HG03521 (cell line): Measurements from ENCODE around the gene GBP1.
A peak's percentile ranks its signal among the peaks of the same experiment; 100 is the strongest.
"Not testable (repeated sequence)": the region's sequence is repeated elsewhere in the genome, so short reads cannot be mapped to it uniquely, and the experiment has no call there.

Experiments used
- ATAC-seq: cut with Tn5 transposase; IDR thresholded peaks from one replicate; pipeline ENCODE4 v1.9.1; 2021; ENCODE audit warnings: mild to moderate bottlenecking, moderate library complexity; ENCODE audit not compliant: unreplicated experiment

GBP1 gene, protein sequence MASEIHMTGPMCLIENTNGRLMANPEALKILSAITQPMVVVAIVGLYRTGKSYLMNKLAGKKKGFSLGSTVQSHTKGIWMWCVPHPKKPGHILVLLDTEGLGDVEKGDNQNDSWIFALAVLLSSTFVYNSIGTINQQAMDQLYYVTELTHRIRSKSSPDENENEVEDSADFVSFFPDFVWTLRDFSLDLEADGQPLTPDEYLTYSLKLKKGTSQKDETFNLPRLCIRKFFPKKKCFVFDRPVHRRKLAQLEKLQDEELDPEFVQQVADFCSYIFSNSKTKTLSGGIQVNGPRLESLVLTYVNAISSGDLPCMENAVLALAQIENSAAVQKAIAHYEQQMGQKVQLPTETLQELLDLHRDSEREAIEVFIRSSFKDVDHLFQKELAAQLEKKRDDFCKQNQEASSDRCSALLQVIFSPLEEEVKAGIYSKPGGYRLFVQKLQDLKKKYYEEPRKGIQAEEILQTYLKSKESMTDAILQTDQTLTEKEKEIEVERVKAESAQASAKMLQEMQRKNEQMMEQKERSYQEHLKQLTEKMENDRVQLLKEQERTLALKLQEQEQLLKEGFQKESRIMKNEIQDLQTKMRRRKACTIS

GRCh38 chr1:89065079-89065868 is at the start of gene GBP1:
Gene GBP1, minus strand, starts transcription at chr1:89065208. Its CDS starts 1,974 bp downstream, at chr1:89063234.
- peak; percentile 55 for ATAC-seq

GRCh38 chr1:89114662-89115061 is 49.7 kb upstream of the GBP1 start:
- no peak for ATAC-seq

DNA sequence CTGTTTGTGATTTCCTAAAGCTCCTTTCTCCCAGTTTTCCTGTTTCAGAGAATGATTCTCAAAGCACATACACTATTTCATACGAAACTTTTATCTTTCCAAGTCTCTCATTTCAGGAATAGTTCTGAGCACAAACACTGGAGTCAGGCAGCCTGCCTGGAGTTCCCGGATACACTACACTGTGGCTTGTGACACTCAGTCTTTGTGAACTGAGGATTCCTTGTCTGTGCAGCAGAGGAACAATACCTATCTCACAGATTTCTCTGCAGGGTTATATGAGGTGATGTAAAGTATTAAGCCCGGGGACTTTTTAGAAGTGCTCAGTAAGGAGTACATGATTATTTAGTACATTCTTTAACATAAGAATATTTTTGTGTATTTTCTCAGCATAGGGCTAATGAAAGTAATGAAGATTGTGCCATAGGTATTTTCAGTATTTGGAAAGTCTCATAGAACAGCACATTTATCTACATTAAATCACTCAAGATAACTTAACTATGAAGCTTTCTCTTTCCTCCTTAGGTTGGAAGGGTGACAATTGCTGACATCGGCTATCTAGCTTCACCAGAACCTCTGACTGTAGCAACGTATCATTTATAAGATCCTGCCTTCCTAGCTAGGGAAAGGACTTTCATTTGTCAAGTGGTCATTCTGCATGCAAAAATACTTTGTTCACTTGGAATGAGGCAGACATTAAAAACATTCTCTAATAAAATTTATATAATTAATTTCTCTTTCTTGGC is 48.0 kb upstream of the GBP1 start:
- no peak for ATAC-seq

- ATAC-seq: no peak
Measured at GRCh38 chr1:89104687-89105086, 39.7 kb upstream of the GBP1 start.

GRCh38 chr1:89104147-89104546 is 39.1 kb upstream of the GBP1 start:
- ATAC-seq: no peak

GRCh38 chr1:89102021-89102420 is 37.0 kb upstream of the GBP1 start:
- ATAC-seq: no peak

GRCh38 chr1:89100412-89100811 is 35.4 kb upstream of the GBP1 start:
- ATAC-seq: no peak

- ATAC-seq: no peak
Measured at GRCh38 chr1:89098857-89099256, 33.8 kb upstream of the GBP1 start.

- no peak for ATAC-seq
Measured at GRCh38 chr1:89095737-89096136, 30.7 kb upstream of the GBP1 start.

DNA sequence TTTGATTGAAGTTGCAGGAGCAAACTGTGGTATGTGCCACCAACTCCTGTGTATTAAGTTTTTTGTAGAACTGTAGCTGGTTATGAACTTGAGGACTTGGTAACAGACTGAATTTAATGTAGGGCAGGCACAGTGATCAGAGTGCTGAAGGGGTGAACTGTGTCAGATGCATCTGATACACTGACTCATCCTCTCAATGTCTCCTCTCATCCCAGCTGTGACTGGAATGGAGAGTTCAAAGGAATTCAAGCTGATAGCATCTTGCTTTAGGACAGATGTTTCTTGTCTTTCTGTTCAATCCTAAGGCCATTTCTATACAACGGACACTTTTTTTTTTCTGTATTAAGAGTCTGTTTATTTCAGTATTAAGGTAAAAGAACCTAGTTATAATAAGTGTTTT is 25.0 kb upstream of the GBP1 start:
- no peak for ATAC-seq

GRCh38 chr1:89088572-89088971 is 23.6 kb upstream of the GBP1 start:
- no peak for ATAC-seq

DNA sequence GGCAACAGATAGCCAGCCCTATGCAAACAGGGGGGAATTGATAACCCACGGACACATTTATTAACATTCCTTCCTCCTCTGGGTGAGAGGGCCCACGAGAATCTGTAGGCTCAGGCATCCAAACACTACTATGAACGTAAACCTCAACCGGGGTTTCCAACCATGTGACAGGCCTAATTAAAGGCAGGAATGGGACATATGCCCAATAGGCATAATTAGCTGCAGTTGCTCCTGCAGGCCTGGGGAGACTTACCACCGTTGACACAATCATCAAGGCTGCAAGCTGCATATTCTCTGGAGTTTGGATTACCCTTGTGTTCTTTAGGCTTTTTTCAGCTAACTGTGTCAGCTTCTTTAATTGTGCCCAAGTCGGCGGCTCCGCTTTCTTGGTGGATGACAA is 22.2 kb upstream of the GBP1 start:
- ATAC-seq: no peak

DNA sequence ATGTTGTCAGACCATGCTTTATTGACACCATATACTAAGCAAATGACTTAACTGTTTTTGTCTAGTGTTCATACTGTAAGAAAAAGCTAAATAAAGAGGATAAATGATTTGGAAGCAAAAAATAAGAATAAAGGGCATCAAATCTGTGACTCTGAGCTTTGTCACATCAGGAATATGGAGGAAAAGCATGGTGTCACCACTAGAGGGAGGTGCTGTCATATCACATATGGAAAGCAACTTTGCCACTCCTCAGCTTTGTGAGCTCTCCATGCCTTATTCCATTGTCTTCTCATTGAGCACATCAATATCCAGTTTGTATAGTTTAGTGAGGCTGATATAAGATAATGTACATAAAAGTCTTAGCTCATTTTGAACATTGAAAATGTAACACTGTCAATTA is 20.8 kb upstream of the GBP1 start:
- ATAC-seq: peak; percentile 46

DNA sequence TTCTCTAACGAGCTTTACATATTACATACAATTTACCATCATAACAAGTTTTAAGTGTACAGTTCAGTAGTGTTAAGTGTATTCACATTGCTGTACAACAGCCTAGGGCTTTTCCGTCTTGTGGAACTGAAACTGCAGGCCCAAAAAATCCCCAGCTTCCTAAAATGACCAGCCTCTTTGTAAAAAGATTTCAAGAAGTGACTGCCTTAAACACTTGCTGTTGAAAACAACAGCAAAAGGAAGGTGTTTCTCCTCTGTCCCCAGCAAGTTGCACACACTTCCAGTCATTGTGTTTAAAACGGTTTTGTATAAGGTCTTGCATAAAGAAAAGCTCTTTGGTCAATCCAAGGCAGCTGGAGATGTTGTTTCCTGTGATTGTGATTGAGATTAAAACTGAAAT is 16.0 kb upstream of the GBP1 start:
- ATAC-seq: no peak

DNA sequence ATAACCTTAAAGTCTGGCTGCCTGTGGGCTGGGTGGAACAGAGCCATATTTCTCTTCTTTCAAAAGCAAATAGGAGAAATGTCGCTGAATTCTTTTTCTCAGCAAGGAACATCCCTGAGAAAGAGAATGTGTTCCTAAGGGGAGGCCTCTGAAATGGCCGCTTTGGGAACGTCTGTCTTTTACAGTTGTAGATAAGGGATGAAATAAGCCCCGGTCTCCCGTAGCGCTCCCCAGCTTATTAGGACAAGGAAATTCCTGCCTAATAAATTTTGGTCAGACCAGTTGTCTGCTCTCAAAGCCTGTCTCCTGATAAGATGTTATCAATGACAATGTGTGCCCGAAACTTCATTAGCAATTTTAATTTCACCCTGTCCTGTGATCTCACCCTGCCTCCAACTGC is 15.1 kb upstream of the GBP1 start:
- not testable (repeated sequence) for ATAC-seq

DNA sequence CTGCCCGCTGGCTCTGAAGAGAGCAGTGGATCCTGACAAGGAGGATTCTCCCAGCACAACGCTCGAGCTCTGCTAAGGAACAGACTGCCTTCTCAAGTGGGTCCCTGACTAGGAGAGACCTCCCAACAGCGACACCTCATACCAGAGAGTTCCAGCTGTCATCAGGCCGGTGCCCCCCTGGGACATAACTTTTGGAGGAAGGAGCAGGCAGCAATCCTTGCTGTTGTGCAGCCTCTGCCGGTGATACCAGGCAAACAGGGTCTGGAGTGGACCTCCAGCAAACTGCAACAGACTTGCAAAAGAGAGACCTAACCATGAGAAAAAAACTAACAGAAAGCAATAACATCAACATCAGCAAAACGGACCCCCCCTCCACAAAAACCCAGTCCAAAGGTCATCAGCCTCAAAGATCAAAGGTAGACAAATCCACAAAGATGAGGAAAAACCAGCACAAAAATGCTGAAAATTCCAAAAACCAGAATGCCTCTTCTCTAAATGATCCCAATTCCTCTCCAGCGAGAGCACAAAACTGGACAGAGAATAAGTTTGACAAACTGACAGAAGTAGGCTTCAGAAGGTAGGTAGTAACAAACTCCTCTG is 7.6 kb upstream of the GBP1 start:
- ATAC-seq: not testable (repeated sequence)

DNA sequence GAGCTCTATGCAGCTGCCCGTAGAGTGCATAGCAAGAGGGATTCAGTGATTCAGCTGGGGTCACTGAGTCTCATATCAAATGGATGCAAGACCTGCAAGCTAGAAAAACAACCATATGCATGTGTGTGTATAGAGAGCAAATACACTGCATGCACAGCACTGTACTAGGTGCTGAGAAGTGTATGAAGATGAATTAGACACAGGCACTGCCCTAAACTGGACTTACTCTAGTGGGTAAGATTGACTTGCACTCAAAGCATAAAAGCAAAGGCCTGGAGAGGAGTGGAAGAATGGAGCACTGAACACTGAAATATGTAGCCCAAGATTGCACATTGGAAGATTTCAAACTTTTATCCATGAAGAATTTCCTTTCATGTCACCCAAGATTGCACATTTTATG is 5.5 kb upstream of the GBP1 start:
- no peak for ATAC-seq

DNA sequence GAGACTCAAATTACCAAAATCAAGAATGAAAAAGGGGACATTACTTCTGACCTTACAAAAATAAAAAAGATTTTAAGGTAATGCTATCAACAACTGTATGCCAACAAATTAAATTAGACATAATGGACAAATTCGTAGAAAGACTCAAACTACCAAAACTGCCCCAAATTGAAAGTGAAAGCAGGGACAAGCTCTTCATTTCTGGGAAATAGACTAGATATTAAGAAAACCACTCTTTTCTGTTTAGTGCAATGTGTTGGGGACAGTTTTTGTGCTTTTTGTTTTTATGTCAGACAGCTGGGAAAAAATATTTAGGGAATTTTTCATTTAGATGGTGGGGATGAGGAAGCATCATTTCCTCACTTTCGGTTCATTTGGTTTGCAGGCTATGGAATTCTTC is 4.9 kb upstream of the GBP1 start:
- ATAC-seq: no peak

DNA sequence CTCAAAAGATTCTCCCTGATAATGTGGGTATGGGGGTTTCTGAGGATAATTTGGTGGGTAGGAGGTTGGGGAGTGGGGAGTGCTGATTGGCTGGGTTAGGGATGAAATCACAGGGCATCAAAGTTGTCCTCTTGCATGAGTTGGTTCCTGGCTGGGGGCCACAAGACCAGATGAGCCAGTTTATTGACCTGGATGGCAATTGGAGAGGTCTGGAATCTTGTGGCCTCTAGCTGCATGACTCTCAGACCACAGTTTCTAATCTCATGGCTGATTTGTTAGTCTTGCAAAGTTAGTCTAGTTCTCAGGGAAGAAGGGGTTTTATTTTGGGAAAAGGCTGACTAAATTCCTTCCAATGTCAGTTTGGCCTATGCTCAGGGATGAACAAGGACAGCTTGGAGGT is 3.3 kb upstream of the GBP1 start:
- no peak for ATAC-seq

DNA sequence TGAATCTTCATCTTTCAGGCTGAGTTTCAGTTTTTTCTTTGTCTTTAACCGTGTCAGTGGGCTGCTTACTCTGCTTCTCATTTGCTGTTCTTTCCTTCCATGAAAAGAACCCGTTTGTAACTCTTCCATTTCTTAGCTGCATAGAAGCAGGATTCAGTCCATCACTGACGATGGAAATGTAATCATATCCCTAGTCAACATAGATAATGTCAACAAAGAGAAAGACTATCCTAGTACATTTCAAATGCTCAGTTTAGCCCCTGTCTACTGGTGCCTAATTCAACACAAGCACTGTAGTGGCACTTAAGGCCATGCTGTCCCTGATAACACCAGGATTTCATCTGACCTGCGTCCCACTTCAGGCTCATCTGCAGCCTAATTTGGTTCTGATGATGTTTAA is 376 bp downstream of the GBP1 start:
- peak; percentile 39 for ATAC-seq

DNA sequence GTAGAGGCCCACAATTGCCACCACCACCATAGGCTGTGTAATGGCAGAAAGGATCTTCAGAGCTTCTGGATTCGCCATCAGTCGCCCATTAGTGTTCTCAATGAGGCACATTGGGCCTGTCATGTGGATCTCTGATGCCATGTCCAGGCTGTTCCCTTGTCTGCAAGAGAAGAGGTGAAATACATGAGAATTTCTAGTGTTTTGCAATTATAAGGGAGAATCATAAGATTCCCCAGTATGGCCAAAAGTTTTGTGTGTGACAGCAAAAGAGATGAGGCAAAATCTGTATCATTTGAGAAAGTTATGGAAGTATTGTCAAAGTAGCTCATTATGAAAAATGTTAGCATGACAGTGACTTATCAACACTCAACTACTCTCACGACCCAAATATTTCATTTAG is 1.9 kb downstream of the GBP1 start:
- ATAC-seq: no peak
